ENCODE results near the gene TMSB4X.

DNA sequence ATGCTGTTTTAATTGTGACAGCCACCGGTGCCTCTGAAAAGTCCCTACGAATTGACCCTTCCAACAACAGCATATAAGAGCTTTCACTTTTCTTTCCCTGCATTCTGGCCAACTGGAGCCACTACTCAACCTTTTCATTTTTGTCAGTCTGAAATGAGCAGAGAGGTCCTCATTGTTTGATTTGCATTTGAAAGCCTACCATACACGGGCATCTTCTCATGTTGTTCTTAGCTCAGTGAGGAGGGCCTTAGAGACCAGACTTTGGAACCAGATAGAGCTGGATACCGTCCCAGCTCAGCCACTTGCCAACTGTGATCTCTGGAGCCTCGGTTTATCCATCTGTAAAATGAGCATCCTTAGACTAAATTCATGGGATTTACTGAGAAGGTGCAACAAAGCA, 16.9 kb upstream of the TMSB4X start:
- TF ChIP-seq POLR2A (IDR thresholded peaks at IDR 0.05), result no peak
- TF ChIP-seq, protein P1, sequence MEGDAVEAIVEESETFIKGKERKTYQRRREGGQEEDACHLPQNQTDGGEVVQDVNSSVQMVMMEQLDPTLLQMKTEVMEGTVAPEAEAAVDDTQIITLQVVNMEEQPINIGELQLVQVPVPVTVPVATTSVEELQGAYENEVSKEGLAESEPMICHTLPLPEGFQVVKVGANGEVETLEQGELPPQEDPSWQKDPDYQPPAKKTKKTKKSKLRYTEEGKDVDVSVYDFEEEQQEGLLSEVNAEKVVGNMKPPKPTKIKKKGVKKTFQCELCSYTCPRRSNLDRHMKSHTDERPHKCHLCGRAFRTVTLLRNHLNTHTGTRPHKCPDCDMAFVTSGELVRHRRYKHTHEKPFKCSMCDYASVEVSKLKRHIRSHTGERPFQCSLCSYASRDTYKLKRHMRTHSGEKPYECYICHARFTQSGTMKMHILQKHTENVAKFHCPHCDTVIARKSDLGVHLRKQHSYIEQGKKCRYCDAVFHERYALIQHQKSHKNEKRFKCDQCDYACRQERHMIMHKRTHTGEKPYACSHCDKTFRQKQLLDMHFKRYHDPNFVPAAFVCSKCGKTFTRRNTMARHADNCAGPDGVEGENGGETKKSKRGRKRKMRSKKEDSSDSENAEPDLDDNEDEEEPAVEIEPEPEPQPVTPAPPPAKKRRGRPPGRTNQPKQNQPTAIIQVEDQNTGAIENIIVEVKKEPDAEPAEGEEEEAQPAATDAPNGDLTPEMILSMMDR (IDR thresholded peaks at IDR 0.05), result no peak

All from testis (tissue), 2 donors.